A549 (cell line): ENCODE measurements around the gene EML4.

ENCODE experiments used
- FOSL2 ChIP-seq, 2 experiments: fragments of 450-650 bp in 1 of 2; fragments of >200 bp in 1 of 2; sonication (Bioruptor Twin) in 1 of 2; formaldehyde crosslinking; IDR thresholded peaks; 2 replicates each; pipeline versions ENCODE4 v1.5.0 to v1.6.1; 2016 to 2020; ENCODE audit warnings: mild to moderate bottlenecking in 1 of 2, moderate library complexity in 1 of 2
- PBX3 ChIP-seq: IDR thresholded peaks from 2 replicates; pipeline ENCODE4 v1.6.1; 2012
- POLR2A ChIP-seq: IDR thresholded peaks from 2 replicates; pipeline ENCODE4 v1.6.1; 2012; ENCODE audit warnings: mild to moderate bottlenecking, low read length
- POLR2AphosphoS2 ChIP-seq: conservative IDR thresholded peaks from 2 replicates; pipeline ENCODE4 v1.6.1; 2012; ENCODE audit warnings: low read length, improper control_type of control experiment, inconsistent platforms
- TF ChIP-seq, protein P1 (sequence below): fragments of >200 bp; sonication (Bioruptor Twin); formaldehyde crosslinking; IDR thresholded peaks from 3 replicates; pipeline ENCODE4 v1.5.1; 2016

DNA sequence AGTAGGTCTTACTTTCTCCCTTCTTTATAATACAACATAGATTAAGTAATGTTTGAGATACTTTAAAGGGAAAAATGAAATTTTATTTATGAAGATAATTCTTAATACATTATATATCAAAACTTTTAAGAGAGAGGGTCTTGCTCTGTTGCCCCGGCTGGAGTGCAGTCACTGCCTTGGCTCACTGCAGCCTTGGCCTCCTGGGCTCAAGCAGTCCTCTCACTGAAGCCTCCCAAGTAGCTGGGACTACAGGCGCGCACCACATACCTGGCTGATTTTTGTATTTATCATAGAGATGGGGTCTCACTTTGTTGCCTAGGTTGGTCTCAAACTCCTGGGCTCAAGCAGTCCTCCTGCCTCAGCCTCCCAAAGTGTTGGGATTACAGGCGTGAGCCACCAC is 97.1 kb downstream of the EML4 start:
- TF ChIP-seq POLR2A = no peak
- no peak for TF ChIP-seq POLR2AphosphoS2
- TF ChIP-seq FOSL2 (IDR thresholded peaks at IDR 0.05) = no peak
- no peak for TF ChIP-seq FOSL2 (CRISPR knock-in tag; IDR thresholded peaks at IDR 0.05)
- TF ChIP-seq PBX3 = no peak
- TF ChIP-seq, protein P1, sequence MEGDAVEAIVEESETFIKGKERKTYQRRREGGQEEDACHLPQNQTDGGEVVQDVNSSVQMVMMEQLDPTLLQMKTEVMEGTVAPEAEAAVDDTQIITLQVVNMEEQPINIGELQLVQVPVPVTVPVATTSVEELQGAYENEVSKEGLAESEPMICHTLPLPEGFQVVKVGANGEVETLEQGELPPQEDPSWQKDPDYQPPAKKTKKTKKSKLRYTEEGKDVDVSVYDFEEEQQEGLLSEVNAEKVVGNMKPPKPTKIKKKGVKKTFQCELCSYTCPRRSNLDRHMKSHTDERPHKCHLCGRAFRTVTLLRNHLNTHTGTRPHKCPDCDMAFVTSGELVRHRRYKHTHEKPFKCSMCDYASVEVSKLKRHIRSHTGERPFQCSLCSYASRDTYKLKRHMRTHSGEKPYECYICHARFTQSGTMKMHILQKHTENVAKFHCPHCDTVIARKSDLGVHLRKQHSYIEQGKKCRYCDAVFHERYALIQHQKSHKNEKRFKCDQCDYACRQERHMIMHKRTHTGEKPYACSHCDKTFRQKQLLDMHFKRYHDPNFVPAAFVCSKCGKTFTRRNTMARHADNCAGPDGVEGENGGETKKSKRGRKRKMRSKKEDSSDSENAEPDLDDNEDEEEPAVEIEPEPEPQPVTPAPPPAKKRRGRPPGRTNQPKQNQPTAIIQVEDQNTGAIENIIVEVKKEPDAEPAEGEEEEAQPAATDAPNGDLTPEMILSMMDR = no peak
